Effector memory CD8-positive, alpha-beta T cell (primary cell): Measurements from ENCODE around the gene RBM20.
A peak's percentile ranks its signal among the peaks of the same experiment; 100 is the strongest.

Experiments used
- ATAC-seq: fragments of 150-1000 bp; cut with Tn5 transposase; replicated peaks from 2 replicates; pipeline ENCODE4 v1.10.0; 2021; ENCODE audit warnings: mild to moderate bottlenecking, moderate library complexity
- DNase-seq, 3 experiments: peaks; one replicate each; pipeline ENCODE4 v3.0.0; 2021
- H3K27ac Mint-ChIP-seq, 2 donors: one replicate each; pipeline ENCODE4 v1.8.0; 2022; ENCODE audit warnings: mild to moderate bottlenecking in 2 of 2, mixed read lengths in 2 of 2, moderate library complexity in 2 of 2
- H3K27me3 Mint-ChIP-seq, 2 donors: one replicate each; pipeline ENCODE4 v1.8.0; 2022; ENCODE audit warnings: mixed read lengths in 2 of 2
- H3K36me3 Mint-ChIP-seq: one replicate; pipeline ENCODE4 v1.8.0; 2022; ENCODE audit warnings: mild to moderate bottlenecking, moderate library complexity, mixed read lengths; ENCODE audit not compliant: insufficient read depth
- H3K4me1 Mint-ChIP-seq, 2 donors: one replicate each; pipeline ENCODE4 v1.8.0; 2022; ENCODE audit warnings: low read depth in 2 of 2, mixed read lengths in 2 of 2
- H3K4me3 Mint-ChIP-seq, 2 donors: one replicate each; pipeline ENCODE4 v1.8.0; 2022; ENCODE audit warnings: mild to moderate bottlenecking in 2 of 2, mixed read lengths in 2 of 2, moderate library complexity in 2 of 2
- H3K9me3 Mint-ChIP-seq, 2 donors: one replicate each; pipeline ENCODE4 v1.8.0; 2022; ENCODE audit warnings: mixed read lengths in 2 of 2

The RBM20 gene

DNA sequence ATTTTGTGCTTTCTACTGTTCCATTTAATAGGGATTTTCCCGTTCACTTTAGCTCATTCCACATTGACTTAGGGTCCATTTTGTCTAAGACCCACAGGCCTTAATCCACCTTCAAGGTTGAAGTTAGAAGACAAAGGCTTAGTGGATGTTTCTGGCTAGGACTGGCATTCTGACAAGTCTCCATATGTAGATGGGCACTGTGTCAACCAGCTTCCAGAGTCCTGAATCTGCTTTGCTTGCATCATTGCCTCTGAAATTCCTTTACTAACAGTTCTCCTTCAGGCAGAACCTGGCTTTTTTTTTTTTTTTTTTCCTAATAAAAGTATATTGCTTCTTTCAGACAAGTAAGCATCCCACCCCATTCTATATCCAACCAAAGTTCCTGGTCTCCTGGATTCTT, 158.0 kb downstream of the RBM20 start:
- DNase-seq (no peak), ATAC-seq (no peak)
- Mint-ChIP-seq H3K4me1 (peaks cover 18 to 22% of the 10 kb centered on the region in 2 donors), H3K9me3 (no peaks in the 10 kb centered on the region), H3K4me3 (peak overlapping the region; percentile 5 to 52), H3K27ac (peak overlapping the region; percentile 61 to 65), H3K27me3 (peaks cover 0 to 6% of the 10 kb centered on the region in 2 donors), H3K36me3 (no peaks in the 10 kb centered on the region)

DNA sequence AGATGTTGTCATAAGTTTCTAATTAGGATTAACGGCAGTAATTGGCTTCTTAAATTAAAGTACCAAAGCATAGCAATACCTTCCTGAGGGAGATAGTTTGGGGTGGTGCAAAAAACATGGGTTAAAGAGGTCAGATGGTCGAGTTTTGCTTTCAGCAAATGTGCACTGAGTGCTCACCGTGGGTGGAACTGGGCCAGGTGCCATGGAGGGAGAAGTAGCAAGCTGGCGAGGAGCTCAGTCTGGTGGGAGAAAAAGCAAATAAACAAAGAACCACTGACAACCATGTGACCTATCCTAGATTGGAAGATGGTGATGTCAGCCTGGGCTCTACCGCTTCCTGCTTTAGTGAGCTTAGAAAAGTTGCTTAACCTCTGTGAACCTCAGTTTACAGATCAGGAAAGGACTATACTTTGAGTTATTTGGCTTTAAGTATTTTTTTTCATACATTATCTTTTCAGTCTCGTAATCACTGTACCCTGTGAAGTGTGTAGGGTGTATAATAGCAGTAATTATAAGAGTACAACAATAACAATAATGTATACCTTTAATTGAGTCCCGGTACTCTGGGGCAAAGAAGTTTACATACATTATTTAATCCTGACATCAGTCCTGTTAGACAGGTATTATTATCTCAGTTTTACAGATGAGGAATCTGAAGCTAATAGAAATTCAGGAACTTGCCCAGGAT, 158.6 kb downstream of the RBM20 start:
- ATAC-seq = peak; percentile 94
- DNase-seq = peak; percentile 23 to 30 (median 24)
- peaks cover 18 to 22% of the 10 kb centered on the region in 2 donors for H3K4me1 Mint-ChIP-seq
- peaks cover 0 to 6% of the 10 kb centered on the region in 2 donors for H3K27me3 Mint-ChIP-seq
- no peaks in the 10 kb centered on the region for H3K36me3 Mint-ChIP-seq
- peak overlapping the region; percentile 61 to 65 for H3K27ac Mint-ChIP-seq
- H3K9me3 Mint-ChIP-seq = no peaks in the 10 kb centered on the region
- peak overlapping the region; percentile 5 to 52 for H3K4me3 Mint-ChIP-seq

DNA sequence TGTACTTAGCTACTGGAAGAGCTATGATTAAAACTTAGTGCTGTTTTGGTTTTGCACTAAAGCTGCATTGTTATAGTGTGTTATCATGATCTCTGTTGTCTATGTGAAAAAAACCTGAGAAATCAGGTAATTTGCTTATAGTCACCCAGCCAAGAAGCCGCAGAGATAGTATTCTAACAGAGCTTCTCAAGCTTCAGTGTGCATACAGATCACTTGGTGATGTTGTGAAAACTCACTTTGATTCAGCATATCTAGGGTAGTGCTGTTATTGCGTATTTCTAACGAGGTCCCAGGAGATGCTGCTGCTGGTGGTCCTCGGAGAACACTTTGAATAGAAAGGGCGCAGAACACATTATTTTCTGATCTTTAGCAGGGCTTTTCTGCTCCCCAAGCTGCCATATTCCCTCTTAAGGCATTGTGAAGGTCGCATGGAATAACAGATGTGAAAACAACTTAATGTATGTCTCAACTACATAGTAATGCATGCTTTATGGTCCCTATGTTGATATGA, 159.2 kb downstream of the RBM20 start:
- DNase-seq (no peak), ATAC-seq (peak; percentile 2)
- Mint-ChIP-seq H3K4me1 (peaks cover 18 to 22% of the 10 kb centered on the region in 2 donors), H3K36me3 (no peaks in the 10 kb centered on the region), H3K9me3 (no peaks in the 10 kb centered on the region), H3K4me3 (peak overlapping the region in 1 of 2 donors; percentile 40), H3K27ac (peak overlapping the region; percentile 61 to 65), H3K27me3 (peaks cover 0 to 4% of the 10 kb centered on the region in 2 donors)

DNA sequence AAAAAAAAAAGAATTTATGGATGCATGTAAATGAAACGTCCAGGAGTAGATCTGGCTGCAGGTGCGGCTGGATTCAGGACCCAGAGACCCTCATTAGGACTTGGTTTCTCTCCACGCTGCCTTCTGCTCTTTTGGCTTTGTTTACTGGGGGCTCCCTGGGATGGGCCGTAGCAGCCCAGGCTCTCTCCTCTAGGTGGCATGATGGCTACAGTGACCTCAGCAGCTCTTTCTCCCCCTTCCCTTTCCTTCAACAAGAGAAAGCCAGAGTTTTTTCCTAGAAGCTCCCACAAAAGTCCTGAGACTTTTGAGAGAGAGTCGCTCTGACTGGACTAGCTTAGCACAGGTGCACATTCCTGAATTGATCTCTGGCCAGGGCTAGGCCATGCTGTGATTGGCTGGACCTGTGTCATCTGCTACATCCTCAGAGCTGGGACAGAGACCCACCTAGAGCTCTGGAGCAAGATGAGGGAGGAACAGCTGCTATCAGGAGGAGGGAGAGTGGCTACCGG, 159.7 kb downstream of the RBM20 start:
- ATAC-seq = peak; percentile 57
- Mint-ChIP-seq H3K9me3 (no peaks in the 10 kb centered on the region), H3K4me1 (peaks cover 18 to 22% of the 10 kb centered on the region in 2 donors), H3K27me3 (no peaks in the 10 kb centered on the region), H3K36me3 (no peaks in the 10 kb centered on the region), H3K4me3 (peak overlapping the region; percentile 40 to 64), H3K27ac (peak overlapping the region; percentile 61 to 80)
- peak; percentile 14 to 26 (median 21) for DNase-seq

DNA sequence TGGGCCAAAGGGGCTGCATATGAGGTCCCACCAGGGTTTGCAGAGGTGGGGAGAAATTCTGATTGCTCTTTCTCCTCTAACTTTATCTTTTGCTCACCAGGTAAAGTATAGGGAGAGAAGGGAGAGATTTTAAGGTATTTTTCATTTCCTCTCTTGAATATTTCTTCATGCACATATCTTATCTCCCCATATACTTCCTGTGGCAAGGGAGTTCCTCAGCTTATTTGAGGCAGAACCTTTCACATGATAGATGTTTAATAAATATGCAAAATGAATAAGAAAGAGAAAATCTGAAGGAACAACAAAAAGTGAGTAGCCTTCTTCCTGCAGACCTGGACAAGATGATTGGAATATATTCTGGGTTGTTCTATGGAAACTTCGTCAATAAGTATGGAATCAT, 160.2 kb downstream of the RBM20 start:
- peak overlapping the region; percentile 61 to 80 for H3K27ac Mint-ChIP-seq
- H3K27me3 Mint-ChIP-seq = no peaks in the 10 kb centered on the region
- H3K4me1 Mint-ChIP-seq = peaks cover 18 to 22% of the 10 kb centered on the region in 2 donors
- H3K4me3 Mint-ChIP-seq = peak overlapping the region; percentile 40 to 64
- ATAC-seq = no peak
- H3K9me3 Mint-ChIP-seq = no peaks in the 10 kb centered on the region
- no peaks in the 10 kb centered on the region for H3K36me3 Mint-ChIP-seq
- no peak for DNase-seq

DNA sequence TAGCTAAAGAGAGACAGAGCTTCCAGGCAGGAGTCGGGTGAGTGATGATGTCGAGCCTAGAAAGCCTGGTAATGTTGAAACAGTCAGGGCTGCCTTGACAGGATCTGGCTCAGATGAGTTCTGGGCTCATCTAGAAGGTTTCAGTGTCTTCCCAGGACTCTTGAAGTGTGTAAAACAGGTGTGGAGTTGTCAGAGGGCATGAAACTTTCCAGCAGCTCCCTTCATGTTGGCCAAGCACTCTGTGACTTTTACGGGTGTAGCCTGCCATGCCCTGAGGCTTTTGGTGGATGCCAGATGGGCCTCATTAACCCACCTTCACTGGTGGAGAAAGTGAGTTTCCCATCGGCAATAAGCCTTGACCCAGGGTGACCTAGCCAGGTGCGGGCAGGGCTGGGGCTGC, 161.2 kb downstream of the RBM20 start:
- H3K9me3 Mint-ChIP-seq = no peaks in the 10 kb centered on the region
- DNase-seq = no peak
- peaks cover 18 to 26% of the 10 kb centered on the region in 2 donors for H3K4me1 Mint-ChIP-seq
- peak overlapping the region in 1 of 2 donors; percentile 58 for H3K27ac Mint-ChIP-seq
- no peak for ATAC-seq
- H3K27me3 Mint-ChIP-seq = no peaks in the 10 kb centered on the region
- no peaks in the 10 kb centered on the region for H3K36me3 Mint-ChIP-seq
- no peak overlapping the region for H3K4me3 Mint-ChIP-seq

DNA sequence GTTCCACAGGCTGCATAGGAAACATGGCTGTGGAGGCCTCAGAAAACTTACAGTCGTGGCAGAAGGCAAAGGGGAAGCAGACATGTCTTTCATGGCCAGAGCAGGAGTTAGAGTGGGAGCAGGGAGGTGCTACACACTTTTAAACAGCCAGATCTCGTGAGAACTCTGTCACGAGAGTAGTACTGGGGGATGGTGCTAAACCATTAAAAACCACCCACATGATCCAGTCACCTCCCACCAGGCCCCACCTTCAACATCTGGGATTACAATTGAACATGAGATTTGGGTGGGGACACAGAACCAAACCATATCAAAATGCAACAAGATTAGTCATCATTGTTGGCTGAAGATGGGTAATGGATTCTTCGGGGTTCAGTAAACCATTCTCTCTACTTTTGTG, 162.2 kb downstream of the RBM20 start:
- Mint-ChIP-seq H3K36me3 (no peaks in the 10 kb centered on the region), H3K27me3 (no peaks in the 10 kb centered on the region), H3K4me3 (no peak overlapping the region), H3K27ac (no peak overlapping the region), H3K9me3 (no peaks in the 10 kb centered on the region), H3K4me1 (peaks cover 18 to 26% of the 10 kb centered on the region in 2 donors)
- ATAC-seq (no peak), DNase-seq (no peak)

DNA sequence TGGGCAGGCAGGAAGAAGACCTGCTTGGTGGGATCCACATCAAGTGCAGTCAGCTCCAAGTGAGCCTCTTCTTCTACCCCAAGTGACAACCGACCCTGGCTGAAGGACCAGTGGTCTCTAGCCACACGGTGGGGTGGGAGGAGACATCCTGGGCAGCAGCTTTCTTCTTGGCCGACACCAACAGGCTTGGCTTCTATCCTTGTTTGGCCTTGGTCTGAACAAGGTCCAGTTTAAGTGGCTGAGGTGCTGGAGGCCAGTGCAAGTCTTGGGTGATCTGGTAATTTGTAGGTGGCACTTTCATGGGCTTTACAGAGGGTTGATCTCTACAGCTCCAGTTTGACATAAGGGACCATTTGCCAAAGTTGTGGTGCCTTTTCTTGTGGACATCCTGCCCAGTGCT, 164.0 kb downstream of the RBM20 start:
- peaks cover 14 to 17% of the 10 kb centered on the region in 2 donors for H3K4me1 Mint-ChIP-seq
- no peak overlapping the region for H3K27ac Mint-ChIP-seq

DNA sequence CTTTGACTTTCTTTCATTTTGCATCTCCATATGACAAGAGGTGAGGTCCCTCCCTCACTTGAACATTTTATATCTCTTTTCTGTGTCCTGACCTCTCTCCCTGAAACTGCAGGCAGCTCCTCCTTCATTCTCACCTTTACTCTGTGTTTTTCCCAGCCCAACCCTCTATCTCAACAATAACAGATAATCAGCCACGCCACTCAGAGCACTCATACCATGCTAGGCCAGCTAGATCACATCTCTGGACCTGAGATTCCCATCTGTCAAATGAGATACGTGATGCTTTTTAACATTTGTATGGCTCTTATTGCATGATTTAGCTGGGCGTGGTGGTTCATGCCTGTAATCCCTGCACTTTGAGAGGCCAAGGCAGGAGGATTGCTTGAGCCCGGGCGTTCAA, 164.5 kb downstream of the RBM20 start:
- H3K4me1 Mint-ChIP-seq = peaks cover 14 to 17% of the 10 kb centered on the region in 2 donors
- no peaks in the 10 kb centered on the region for H3K36me3 Mint-ChIP-seq
- H3K4me3 Mint-ChIP-seq = no peak overlapping the region
- no peak for ATAC-seq
- H3K27ac Mint-ChIP-seq = no peak overlapping the region
- H3K9me3 Mint-ChIP-seq = no peaks in the 10 kb centered on the region
- DNase-seq = no peak
- no peaks in the 10 kb centered on the region for H3K27me3 Mint-ChIP-seq

More for the DNA sequence above, 164.0 kb downstream of the RBM20 start:
- no peaks in the 10 kb centered on the region for H3K36me3 Mint-ChIP-seq
- no peak for ATAC-seq
- H3K27me3 Mint-ChIP-seq = no peaks in the 10 kb centered on the region
- DNase-seq = no peak
- H3K4me3 Mint-ChIP-seq = no peak overlapping the region
- no peaks in the 10 kb centered on the region for H3K9me3 Mint-ChIP-seq

DNA sequence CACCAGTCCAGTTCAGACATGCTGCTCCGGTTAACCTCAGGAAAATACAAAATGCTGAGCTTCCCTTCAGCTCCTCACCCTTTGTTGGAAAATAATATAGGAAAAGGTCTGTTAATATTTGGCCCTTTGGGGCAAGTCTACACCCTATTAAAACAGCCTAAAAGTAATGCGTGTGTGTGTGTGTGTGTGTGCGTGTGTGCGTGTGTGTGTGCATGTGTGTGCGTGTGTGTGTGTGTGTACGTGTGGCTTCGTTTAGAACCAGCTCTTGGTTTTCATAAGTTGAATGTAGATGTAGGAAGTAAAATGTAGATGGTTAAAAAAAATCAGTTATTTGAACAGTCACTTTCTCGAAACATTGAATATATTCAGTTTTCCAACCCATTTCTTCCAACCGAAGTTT, 166.5 kb downstream of the RBM20 start:
- Mint-ChIP-seq H3K9me3 (no peaks in the 10 kb centered on the region), H3K4me1 (peaks cover 5 to 9% of the 10 kb centered on the region in 2 donors), H3K27me3 (no peaks in the 10 kb centered on the region), H3K36me3 (no peaks in the 10 kb centered on the region), H3K4me3 (no peak overlapping the region), H3K27ac (no peak overlapping the region)
- ATAC-seq = no peak
- DNase-seq = no peak

DNA sequence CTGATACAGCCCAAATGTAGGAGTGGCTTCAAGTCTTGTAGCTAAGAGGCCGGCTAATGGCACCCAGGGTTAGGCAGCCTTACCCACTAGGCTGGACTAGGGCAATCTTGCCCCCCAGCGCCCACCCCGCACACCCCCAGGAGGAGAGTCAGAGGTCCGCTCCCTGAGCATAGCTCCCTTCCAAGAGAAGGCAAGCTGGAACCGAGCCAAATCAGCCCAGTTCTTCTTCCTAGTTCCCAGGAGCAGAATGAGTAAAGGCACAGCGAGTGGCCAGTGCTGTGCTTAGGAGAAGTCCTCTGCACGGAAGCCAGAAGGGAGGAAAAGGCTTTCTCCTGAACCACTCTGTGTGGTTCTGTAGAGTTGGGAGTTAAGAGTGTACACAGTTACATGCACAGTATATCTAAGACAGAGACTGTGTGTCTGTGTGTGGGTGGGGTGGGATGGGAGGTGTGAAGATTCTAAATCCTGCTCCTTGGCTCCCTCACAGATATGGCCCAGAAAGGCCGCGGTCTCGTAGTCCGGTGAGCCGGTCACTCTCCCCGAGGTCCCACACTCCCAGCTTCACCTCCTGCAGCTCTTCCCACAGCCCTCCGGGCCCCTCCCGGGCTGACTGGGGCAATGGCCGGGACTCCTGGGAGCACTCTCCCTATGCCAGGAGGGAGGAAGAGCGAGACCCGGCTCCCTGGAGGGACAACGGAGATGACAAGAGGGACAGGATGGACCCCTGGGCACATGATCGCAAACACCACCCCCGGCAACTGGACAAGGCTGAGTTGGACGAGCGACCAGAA, 167.8 kb downstream of the RBM20 start:
- DNase-seq = no peak
- no peaks in the 10 kb centered on the region for H3K36me3 Mint-ChIP-seq
- H3K27ac Mint-ChIP-seq = no peak overlapping the region
- no peak overlapping the region for H3K4me3 Mint-ChIP-seq
- H3K27me3 Mint-ChIP-seq = no peaks in the 10 kb centered on the region
- peaks cover 13 to 16% of the 10 kb centered on the region in 2 donors for H3K4me1 Mint-ChIP-seq
- ATAC-seq = no peak
- H3K9me3 Mint-ChIP-seq = no peaks in the 10 kb centered on the region

DNA sequence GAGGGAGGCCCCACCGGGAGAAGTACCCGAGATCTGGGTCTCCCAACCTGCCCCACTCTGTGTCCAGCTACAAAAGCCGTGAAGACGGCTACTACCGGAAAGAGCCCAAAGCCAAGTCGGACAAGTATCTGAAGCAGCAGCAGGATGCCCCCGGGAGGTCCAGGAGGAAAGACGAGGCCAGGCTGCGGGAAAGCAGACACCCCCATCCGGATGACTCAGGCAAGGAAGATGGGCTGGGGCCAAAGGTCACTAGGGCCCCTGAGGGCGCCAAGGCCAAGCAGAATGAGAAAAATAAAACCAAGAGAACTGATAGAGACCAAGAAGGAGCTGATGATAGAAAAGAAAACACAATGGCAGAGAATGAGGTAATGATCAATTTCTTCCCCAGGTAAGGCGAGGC, 168.4 kb downstream of the RBM20 start:
- ATAC-seq (no peak), DNase-seq (no peak)
- no peak overlapping the region for H3K27ac Mint-ChIP-seq
- H3K36me3 Mint-ChIP-seq = no peaks in the 10 kb centered on the region
- no peak overlapping the region for H3K4me3 Mint-ChIP-seq
- peaks cover 13 to 16% of the 10 kb centered on the region in 2 donors for H3K4me1 Mint-ChIP-seq
- H3K9me3 Mint-ChIP-seq = no peaks in the 10 kb centered on the region
- no peaks in the 10 kb centered on the region for H3K27me3 Mint-ChIP-seq

DNA sequence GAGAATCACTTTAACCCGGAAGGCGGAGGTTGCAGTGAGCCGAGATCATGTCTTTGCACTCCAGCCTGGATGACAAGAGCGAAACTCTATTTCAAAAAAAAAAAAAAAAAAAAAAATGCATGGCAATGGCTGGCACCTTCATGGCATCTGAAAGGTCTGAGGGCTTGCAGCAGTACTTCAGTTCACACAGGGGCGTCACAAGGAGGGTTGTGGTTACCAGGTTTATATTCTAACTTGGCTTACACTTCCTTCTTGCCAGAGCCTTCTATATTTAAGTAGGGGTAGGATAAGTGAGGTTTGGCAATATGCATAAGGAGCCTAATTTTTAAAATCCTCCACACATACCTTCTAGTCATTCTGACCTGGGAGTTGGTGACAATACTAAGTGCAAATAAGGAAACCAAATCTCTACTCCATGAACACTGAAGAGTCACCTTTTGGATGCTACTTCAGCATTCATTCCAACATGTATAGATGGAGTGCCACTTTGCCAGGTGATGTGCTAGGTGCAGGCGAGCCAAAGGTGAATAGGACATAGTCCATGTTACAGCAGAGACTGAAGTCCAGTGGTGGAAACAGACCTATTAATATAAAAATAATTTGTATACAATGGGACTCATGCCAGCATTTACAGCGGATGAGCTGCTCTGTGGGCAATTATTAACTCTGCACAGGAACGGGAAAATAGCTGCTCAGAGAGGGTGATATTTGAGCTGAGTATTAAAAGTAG, 169.8 kb downstream of the RBM20 start:
- Mint-ChIP-seq H3K36me3 (no peaks in the 10 kb centered on the region), H3K4me1 (peaks cover 15 to 16% of the 10 kb centered on the region in 2 donors), H3K27ac (no peak overlapping the region), H3K9me3 (no peaks in the 10 kb centered on the region), H3K4me3 (no peak overlapping the region), H3K27me3 (no peaks in the 10 kb centered on the region)
- ATAC-seq (peak; percentile 22), DNase-seq (no peak)
